ENCODE measurements around the gene COL27A1.
"Not testable (repeated sequence)": the region's sequence is repeated elsewhere in the genome, so short reads cannot be mapped to it uniquely, and the experiment has no call there.

COL27A1 gene

GRCh38 chr9:114319147-114319546, 163.8 kb downstream of the COL27A1 start:
- DNase-seq (ENCODE audit: low spot score) = no peak
- no peak overlapping the region for H2BK5ac ChIP-seq (ENCODE audit: low read length)
- no peak overlapping the region for H4K91ac ChIP-seq (ENCODE audit: low read depth, low read length, poor library complexity)
- no peak overlapping the region for H2AFZ ChIP-seq (ENCODE audit: low read length)
- peaks cover 0 to 3% of the 10 kb centered on the region in 2 donors for H3K4me1 ChIP-seq (ENCODE audit: control insufficient read depth in 2 of 2, insufficient read depth in 1 of 2, low read depth in 1 of 2, low read length in 2 of 2)
- H3K4me3 ChIP-seq (ENCODE audit: low read length in 2 of 2) = no peak overlapping the region
- H3K23ac ChIP-seq (ENCODE audit: low read depth, low read length, poor library complexity) = no peak overlapping the region
- no peak overlapping the region for H3K18ac ChIP-seq (ENCODE audit: low read length)
- no peak overlapping the region for H3K14ac ChIP-seq (ENCODE audit: low read length)
- H3K4me2 ChIP-seq (ENCODE audit: insufficient read depth, low read length, poor library complexity, severe bottlenecking) = no peak overlapping the region
- no peaks in the 10 kb centered on the region for H3K79me1 ChIP-seq (ENCODE audit: low read depth, low read length)
- H4K8ac ChIP-seq (ENCODE audit: low read depth, low read length) = no peak overlapping the region
- WGBS, 2 donors (ENCODE audit: extremely low coverage in 2 of 2, insufficient read length in 2 of 2, insufficient replicate concordance in 1 of 2) = no CpG with 5 or more reads among the region's 3 CpGs
- no peak overlapping the region for H3K9ac ChIP-seq (ENCODE audit: low read depth, low read length, poor library complexity)
- no peak overlapping the region for H2BK120ac ChIP-seq (ENCODE audit: low read depth, low read length)
- no peak overlapping the region for H2BK15ac ChIP-seq (ENCODE audit: low read length)
- H3K4ac ChIP-seq (ENCODE audit: low read length) = no peak overlapping the region
- no peaks in the 10 kb centered on the region for H3K36me3 ChIP-seq (replicated peaks in 1 of 2; ENCODE audit: control insufficient read depth in 2 of 2, insufficient read depth in 2 of 2, low read length in 2 of 2)
- no peak overlapping the region for H2AK5ac ChIP-seq (ENCODE audit: low read depth, low read length)
- H3K27ac ChIP-seq (replicated peaks; ENCODE audit: low read length) = no peak overlapping the region
- H3K27me3 ChIP-seq (ENCODE audit: control insufficient read depth in 3 of 3, insufficient read depth in 3 of 3, low read depth in 1 of 3, low read length in 3 of 3) = peaks cover 0 to 7% (median 0%) of the 10 kb centered on the region in 3 experiments
- peaks cover 0 to 2% of the 10 kb centered on the region in 2 donors for H3K9me3 ChIP-seq (replicated peaks in 1 of 2; ENCODE audit: control insufficient read depth in 2 of 2, insufficient read depth in 1 of 2, low read depth in 1 of 2, low read length in 2 of 2)
- no peak overlapping the region for H2BK12ac ChIP-seq (ENCODE audit: low read length)

- not testable (repeated sequence) for H2AFZ ChIP-seq (ENCODE audit: low read length); H2AK5ac ChIP-seq (ENCODE audit: low read depth, low read length); H2BK120ac ChIP-seq (ENCODE audit: low read depth, low read length); H3K4me2 ChIP-seq (ENCODE audit: insufficient read depth, low read length, poor library complexity, severe bottlenecking); H3K23ac ChIP-seq (ENCODE audit: low read depth, low read length, poor library complexity); H3K4ac ChIP-seq (ENCODE audit: low read length); H4K91ac ChIP-seq (ENCODE audit: low read depth, low read length, poor library complexity); H3K36me3 ChIP-seq (replicated peaks in 1 of 2; ENCODE audit: control insufficient read depth in 2 of 2, insufficient read depth in 2 of 2, low read length in 2 of 2); H2BK15ac ChIP-seq (ENCODE audit: low read length); H3K18ac ChIP-seq (ENCODE audit: low read length); H4K8ac ChIP-seq (ENCODE audit: low read depth, low read length); H3K79me1 ChIP-seq (ENCODE audit: low read depth, low read length); H2BK5ac ChIP-seq (ENCODE audit: low read length); H3K9me3 ChIP-seq (replicated peaks in 1 of 2; ENCODE audit: control insufficient read depth in 2 of 2, insufficient read depth in 1 of 2, low read depth in 1 of 2, low read length in 2 of 2); H3K4me1 ChIP-seq (ENCODE audit: control insufficient read depth in 2 of 2, insufficient read depth in 1 of 2, low read depth in 1 of 2, low read length in 2 of 2); H2BK12ac ChIP-seq (ENCODE audit: low read length); DNase-seq (ENCODE audit: low spot score); H3K4me3 ChIP-seq (ENCODE audit: low read length in 2 of 2); H3K27ac ChIP-seq (replicated peaks; ENCODE audit: low read length); H3K9ac ChIP-seq (ENCODE audit: low read depth, low read length, poor library complexity); H3K14ac ChIP-seq (ENCODE audit: low read length)
- WGBS, 2 donors (ENCODE audit: extremely low coverage in 2 of 2, insufficient read length in 2 of 2, insufficient replicate concordance in 1 of 2) = no CpG with 5 or more reads among the region's 7 CpGs
- peaks cover 0 to 16% (median 0%) of the 10 kb centered on the region in 3 experiments for H3K27me3 ChIP-seq (ENCODE audit: control insufficient read depth in 3 of 3, insufficient read depth in 3 of 3, low read depth in 1 of 3, low read length in 3 of 3)
Observed at GRCh38 chr9:114320710-114321109, 165.4 kb downstream of the COL27A1 start.

- no peaks in the 10 kb centered on the region for H3K9me3 ChIP-seq (replicated peaks in 1 of 2; ENCODE audit: control insufficient read depth in 2 of 2, insufficient read depth in 1 of 2, low read depth in 1 of 2, low read length in 2 of 2)
- no peak overlapping the region for H3K9ac ChIP-seq (ENCODE audit: low read depth, low read length, poor library complexity)
- no peak overlapping the region for H4K91ac ChIP-seq (ENCODE audit: low read depth, low read length, poor library complexity)
- no peak overlapping the region for H2AK5ac ChIP-seq (ENCODE audit: low read depth, low read length)
- H2BK12ac ChIP-seq (ENCODE audit: low read length) = no peak overlapping the region
- H3K27ac ChIP-seq (replicated peaks; ENCODE audit: low read length) = no peak overlapping the region
- no peak overlapping the region for H3K23ac ChIP-seq (ENCODE audit: low read depth, low read length, poor library complexity)
- peaks cover 0 to 19% (median 0%) of the 10 kb centered on the region in 3 experiments for H3K27me3 ChIP-seq (ENCODE audit: control insufficient read depth in 3 of 3, insufficient read depth in 3 of 3, low read depth in 1 of 3, low read length in 3 of 3)
- H2BK15ac ChIP-seq (ENCODE audit: low read length) = no peak overlapping the region
- no peak for DNase-seq (ENCODE audit: low spot score)
- no peak overlapping the region for H3K4ac ChIP-seq (ENCODE audit: low read length)
- peaks cover 0 to 2% of the 10 kb centered on the region in 2 donors for H3K4me1 ChIP-seq (ENCODE audit: control insufficient read depth in 2 of 2, insufficient read depth in 1 of 2, low read depth in 1 of 2, low read length in 2 of 2)
- no CpG with 5 or more reads among the region's 8 CpGs for WGBS, 2 donors (ENCODE audit: extremely low coverage in 2 of 2, insufficient read length in 2 of 2, insufficient replicate concordance in 1 of 2)
- no peaks in the 10 kb centered on the region for H3K79me1 ChIP-seq (ENCODE audit: low read depth, low read length)
- H2BK120ac ChIP-seq (ENCODE audit: low read depth, low read length) = no peak overlapping the region
- no peaks in the 10 kb centered on the region for H3K36me3 ChIP-seq (replicated peaks in 1 of 2; ENCODE audit: control insufficient read depth in 2 of 2, insufficient read depth in 2 of 2, low read length in 2 of 2)
- no peak overlapping the region for H2AFZ ChIP-seq (ENCODE audit: low read length)
- no peak overlapping the region for H2BK5ac ChIP-seq (ENCODE audit: low read length)
- no peak overlapping the region for H4K8ac ChIP-seq (ENCODE audit: low read depth, low read length)
- no peak overlapping the region for H3K18ac ChIP-seq (ENCODE audit: low read length)
- no peak overlapping the region for H3K4me2 ChIP-seq (ENCODE audit: insufficient read depth, low read length, poor library complexity, severe bottlenecking)
- H3K4me3 ChIP-seq (ENCODE audit: low read length in 2 of 2) = no peak overlapping the region
- H3K14ac ChIP-seq (ENCODE audit: low read length) = no peak overlapping the region
Observed at GRCh38 chr9:114321759-114322158, 166.4 kb downstream of the COL27A1 start.

- H4K91ac ChIP-seq (ENCODE audit: low read depth, low read length, poor library complexity); H3K23ac ChIP-seq (ENCODE audit: low read depth, low read length, poor library complexity); H2BK12ac ChIP-seq (ENCODE audit: low read length); H2BK120ac ChIP-seq (ENCODE audit: low read depth, low read length); H3K36me3 ChIP-seq (replicated peaks in 1 of 2; ENCODE audit: control insufficient read depth in 2 of 2, insufficient read depth in 2 of 2, low read length in 2 of 2); H2BK15ac ChIP-seq (ENCODE audit: low read length); H2AK5ac ChIP-seq (ENCODE audit: low read depth, low read length); H2BK5ac ChIP-seq (ENCODE audit: low read length); H3K27ac ChIP-seq (replicated peaks; ENCODE audit: low read length); H3K4me1 ChIP-seq (ENCODE audit: control insufficient read depth in 2 of 2, insufficient read depth in 1 of 2, low read depth in 1 of 2, low read length in 2 of 2); H3K79me1 ChIP-seq (ENCODE audit: low read depth, low read length); H3K18ac ChIP-seq (ENCODE audit: low read length); H3K9me3 ChIP-seq (replicated peaks in 1 of 2; ENCODE audit: control insufficient read depth in 2 of 2, insufficient read depth in 1 of 2, low read depth in 1 of 2, low read length in 2 of 2); H4K8ac ChIP-seq (ENCODE audit: low read depth, low read length); H3K14ac ChIP-seq (ENCODE audit: low read length); H2AFZ ChIP-seq (ENCODE audit: low read length); H3K4me2 ChIP-seq (ENCODE audit: insufficient read depth, low read length, poor library complexity, severe bottlenecking); H3K9ac ChIP-seq (ENCODE audit: low read depth, low read length, poor library complexity); H3K4ac ChIP-seq (ENCODE audit: low read length); DNase-seq (ENCODE audit: low spot score); H3K4me3 ChIP-seq (ENCODE audit: low read length in 2 of 2): not testable (repeated sequence)
- no CpG with 5 or more reads among the region's 12 CpGs for whole genome bisulfite sequencing, 2 donors (ENCODE audit: extremely low coverage in 2 of 2, insufficient read length in 2 of 2, insufficient replicate concordance in 1 of 2)
- H3K27me3 ChIP-seq (ENCODE audit: control insufficient read depth in 3 of 3, insufficient read depth in 3 of 3, low read depth in 1 of 3, low read length in 3 of 3) = peaks cover 0 to 19% (median 0%) of the 10 kb centered on the region in 3 experiments
Observed at GRCh38 chr9:114322160-114322818, 167.0 kb downstream of the COL27A1 start.

All from neuronal stem cell (in vitro differentiated cells).